Measurements from ENCODE around the gene FAS. TPM values are rescaled to one million over a fixed set of nuclear protein-coding genes. Genes with fewer than 3 reads are reported as not detected.

The FAS gene
- total RNA-seq, 1 donor from 2014 or later = 10.5 TPM

DNA sequence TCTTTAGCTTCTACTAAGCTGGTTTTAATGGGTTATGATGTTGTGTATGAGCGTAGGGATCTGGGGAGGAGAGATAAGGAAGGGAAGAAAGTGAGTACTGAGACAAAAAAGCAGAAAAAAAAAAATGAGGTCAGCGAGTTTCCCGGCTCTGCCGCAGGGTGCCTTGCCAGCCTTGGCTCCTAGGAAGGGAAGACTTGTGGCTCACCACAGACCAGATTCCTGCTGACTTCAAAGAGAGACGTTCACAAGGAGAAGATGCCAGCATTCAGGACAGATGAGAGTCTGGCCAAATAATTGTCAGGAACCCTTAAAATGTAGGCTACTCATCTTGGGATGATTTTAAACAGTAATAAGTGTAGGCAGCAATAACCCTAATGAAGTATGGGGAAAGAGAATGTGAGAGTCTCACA, 11.4 kb upstream of the FAS start:
- Histone ChIP-seq H3K4me3 (peak overlapping the region in 1 of 2 donors; percentile 50), H3K9me3 (no peaks in the 10 kb centered on the region), H3K36me3 (no peaks in the 10 kb centered on the region), H3K27me3 (no peaks in the 10 kb centered on the region), H3K4me1 (peaks cover 10 to 47% of the 10 kb centered on the region in 2 donors), H3K27ac (peak overlapping the region; percentile 93 to 94)
- intact Hi-C loops (cut with DNase I) = no loop called here
- DNase-seq (ENCODE audit: low spot score in 2 of 2) = no peak
- TF ChIP-seq, protein P1, sequence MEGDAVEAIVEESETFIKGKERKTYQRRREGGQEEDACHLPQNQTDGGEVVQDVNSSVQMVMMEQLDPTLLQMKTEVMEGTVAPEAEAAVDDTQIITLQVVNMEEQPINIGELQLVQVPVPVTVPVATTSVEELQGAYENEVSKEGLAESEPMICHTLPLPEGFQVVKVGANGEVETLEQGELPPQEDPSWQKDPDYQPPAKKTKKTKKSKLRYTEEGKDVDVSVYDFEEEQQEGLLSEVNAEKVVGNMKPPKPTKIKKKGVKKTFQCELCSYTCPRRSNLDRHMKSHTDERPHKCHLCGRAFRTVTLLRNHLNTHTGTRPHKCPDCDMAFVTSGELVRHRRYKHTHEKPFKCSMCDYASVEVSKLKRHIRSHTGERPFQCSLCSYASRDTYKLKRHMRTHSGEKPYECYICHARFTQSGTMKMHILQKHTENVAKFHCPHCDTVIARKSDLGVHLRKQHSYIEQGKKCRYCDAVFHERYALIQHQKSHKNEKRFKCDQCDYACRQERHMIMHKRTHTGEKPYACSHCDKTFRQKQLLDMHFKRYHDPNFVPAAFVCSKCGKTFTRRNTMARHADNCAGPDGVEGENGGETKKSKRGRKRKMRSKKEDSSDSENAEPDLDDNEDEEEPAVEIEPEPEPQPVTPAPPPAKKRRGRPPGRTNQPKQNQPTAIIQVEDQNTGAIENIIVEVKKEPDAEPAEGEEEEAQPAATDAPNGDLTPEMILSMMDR (IDR thresholded peaks at IDR 0.05) = no peak

DNA sequence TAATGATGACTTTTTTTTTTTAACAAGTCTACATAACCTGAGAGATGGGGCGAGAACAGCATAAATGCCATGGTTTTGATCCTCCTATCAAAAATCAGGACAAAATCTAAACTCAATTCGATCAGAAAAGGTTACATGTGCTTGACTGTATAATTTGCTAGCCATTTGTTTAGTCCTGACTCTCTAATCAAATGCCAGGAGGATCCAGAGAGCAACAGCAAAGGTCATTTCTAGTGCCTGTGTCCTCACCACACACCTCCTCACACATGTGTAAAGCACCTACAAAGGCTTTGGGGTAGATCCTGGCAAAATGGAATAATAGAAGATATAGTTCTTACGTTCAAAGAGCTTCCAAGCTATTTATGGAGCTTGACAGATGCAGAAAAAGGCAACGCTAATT, 11.0 kb upstream of the FAS start:
- Histone ChIP-seq H3K27me3 (no peaks in the 10 kb centered on the region), H3K36me3 (no peaks in the 10 kb centered on the region), H3K4me1 (peaks cover 10 to 52% of the 10 kb centered on the region in 2 donors), H3K27ac (peak overlapping the region; percentile 93 to 94), H3K9me3 (no peaks in the 10 kb centered on the region), H3K4me3 (peak overlapping the region; percentile 2 to 50)
- TF ChIP-seq, protein P1 (IDR thresholded peaks at IDR 0.05) = no peak
- intact Hi-C loops (cut with DNase I) = no loop called here
- no peak for DNase-seq (ENCODE audit: low spot score in 2 of 2)

DNA sequence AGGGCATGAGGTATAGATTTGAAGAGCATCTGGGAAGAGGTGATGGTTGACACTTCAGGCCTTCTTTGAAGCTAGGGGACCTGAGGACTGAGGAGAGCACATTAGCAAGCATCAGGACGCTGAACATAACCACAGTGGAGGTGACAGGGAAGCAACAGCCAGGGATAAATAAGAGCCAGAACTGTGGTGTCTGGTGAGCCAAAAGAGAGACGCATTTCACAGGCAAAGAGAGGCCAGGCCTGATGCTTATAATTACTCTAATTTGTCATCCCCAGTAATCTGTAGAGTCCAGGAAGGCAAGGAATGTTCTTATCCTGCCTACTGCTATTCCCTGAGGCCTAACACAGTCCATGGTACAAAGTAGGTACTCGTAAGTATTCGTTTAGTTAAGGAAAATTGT, 10.4 kb upstream of the FAS start:
- Histone ChIP-seq H3K4me3 (peak overlapping the region; percentile 9 to 50), H3K27me3 (no peaks in the 10 kb centered on the region), H3K9me3 (no peaks in the 10 kb centered on the region), H3K36me3 (no peaks in the 10 kb centered on the region), H3K4me1 (peaks cover 10 to 58% of the 10 kb centered on the region in 2 donors), H3K27ac (peak overlapping the region; percentile 93 to 94)
- DNase-seq (ENCODE audit: low spot score in 2 of 2) = no peak
- intact Hi-C loops (cut with DNase I) = no loop called here
- TF ChIP-seq, protein P1 (IDR thresholded peaks at IDR 0.05) = no peak

DNA sequence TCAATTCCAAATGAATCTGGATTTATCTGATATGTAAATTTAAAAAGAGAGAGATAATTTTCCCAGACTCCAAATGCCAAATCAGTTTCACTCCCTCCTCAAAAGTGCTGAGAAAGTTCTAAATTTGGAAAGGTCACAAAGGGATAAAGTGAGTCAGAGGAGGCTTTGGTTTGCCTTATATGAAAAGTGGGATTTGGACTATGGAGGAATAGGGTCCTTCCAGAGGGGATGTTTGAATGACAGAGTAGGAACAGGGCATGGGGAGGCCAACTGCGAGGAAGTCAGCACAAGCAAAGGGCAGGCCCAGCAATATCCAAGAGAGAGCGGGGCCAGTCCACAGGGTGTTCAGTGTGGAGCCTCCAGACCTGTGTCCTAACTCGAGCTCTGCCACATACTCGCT, 9.8 kb upstream of the FAS start:
- Histone ChIP-seq H3K4me1 (peaks cover 10 to 58% of the 10 kb centered on the region in 2 donors), H3K27me3 (no peaks in the 10 kb centered on the region), H3K27ac (peak overlapping the region; percentile 93 to 94), H3K36me3 (no peaks in the 10 kb centered on the region), H3K4me3 (peak overlapping the region; percentile 9 to 50), H3K9me3 (no peaks in the 10 kb centered on the region)
- TF ChIP-seq, protein P1 (IDR thresholded peaks at IDR 0.05) = no peak
- no peak for DNase-seq (ENCODE audit: low spot score in 2 of 2)
- intact Hi-C loops (cut with DNase I) = no loop called here

DNA sequence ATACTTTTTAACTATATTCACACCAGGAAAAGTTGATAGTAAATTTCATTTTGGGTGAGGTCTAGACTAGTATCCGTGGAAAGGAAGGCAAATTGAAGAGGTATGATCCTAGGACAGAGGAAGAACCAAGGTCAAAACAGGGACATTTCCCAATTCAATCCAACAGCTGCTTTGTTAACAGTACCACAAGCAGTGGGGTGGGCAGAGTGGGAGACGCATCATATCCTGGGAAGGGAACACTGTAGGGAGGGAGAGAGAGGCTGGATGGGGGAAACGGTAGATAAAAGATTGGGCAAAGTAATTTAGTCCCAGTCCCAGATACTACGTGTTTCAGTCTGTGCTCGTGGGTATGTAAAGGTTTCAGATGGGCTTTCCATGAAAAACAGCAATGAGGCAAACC, 9.2 kb upstream of the FAS start:
- H3K27ac ChIP-seq = peak overlapping the region; percentile 93 to 94
- H3K4me3 ChIP-seq = peak overlapping the region; percentile 2 to 50
- peaks cover 10 to 62% of the 10 kb centered on the region in 2 donors for H3K4me1 ChIP-seq
- DNase-seq (ENCODE audit: low spot score in 2 of 2) = no peak
- H3K36me3 ChIP-seq = no peaks in the 10 kb centered on the region
- TF ChIP-seq, protein P1 (IDR thresholded peaks at IDR 0.05) = no peak
- no peaks in the 10 kb centered on the region for H3K9me3 ChIP-seq
- intact Hi-C loops (cut with DNase I) = no loop called here
- H3K27me3 ChIP-seq = no peaks in the 10 kb centered on the region

DNA sequence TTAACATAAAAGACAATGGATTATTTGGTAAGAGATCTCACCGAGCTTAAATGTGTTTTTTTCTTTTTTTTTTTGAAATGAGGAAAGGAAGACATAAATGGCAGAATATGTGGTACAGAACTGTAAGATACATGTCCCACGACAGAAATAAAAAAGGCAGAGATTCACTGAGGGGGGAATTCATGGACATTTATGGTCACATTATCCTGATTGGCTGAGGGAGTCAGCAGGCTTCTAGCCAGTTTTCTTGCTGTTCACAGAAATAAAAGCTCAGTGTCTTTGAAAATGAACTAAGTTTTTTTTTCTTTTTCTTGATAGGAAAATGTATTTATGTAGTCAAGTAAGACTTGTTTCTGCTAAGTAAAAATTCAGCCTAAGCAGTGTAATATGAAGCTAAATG, 8.2 kb upstream of the FAS start:
- no peaks in the 10 kb centered on the region for H3K9me3 ChIP-seq
- H3K27me3 ChIP-seq = no peaks in the 10 kb centered on the region
- H3K36me3 ChIP-seq = no peaks in the 10 kb centered on the region
- TF ChIP-seq, protein P1 (IDR thresholded peaks at IDR 0.05) = no peak
- intact Hi-C loops (cut with DNase I) = no loop called here
- peak overlapping the region; percentile 6 to 50 for H3K4me3 ChIP-seq
- no peak for DNase-seq (ENCODE audit: low spot score in 2 of 2)
- H3K27ac ChIP-seq = peak overlapping the region; percentile 93 to 94
- peaks cover 10 to 67% of the 10 kb centered on the region in 2 donors for H3K4me1 ChIP-seq
